ENCODE measurements around the gene FRMD6.

DNA sequence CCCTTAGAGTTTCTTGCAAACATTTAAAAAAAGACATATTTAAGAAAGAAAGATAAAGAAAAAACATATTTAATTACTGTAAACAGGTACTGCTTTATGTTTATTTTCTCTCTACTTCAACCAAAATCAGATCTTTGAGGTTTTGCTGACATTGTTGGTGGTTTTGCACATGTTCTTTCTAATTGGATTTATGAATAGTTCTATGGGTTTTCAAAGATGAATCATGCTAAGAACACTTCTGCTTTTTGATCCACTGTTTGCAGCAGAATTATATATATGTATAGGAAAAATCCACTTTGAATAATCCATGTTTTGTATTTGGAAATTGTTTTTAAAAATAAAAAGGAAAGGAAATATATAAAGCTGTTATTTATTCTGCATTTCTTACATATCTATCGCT is 78.4 kb downstream of the FRMD6 start:
- TF ChIP-seq, protein P1, sequence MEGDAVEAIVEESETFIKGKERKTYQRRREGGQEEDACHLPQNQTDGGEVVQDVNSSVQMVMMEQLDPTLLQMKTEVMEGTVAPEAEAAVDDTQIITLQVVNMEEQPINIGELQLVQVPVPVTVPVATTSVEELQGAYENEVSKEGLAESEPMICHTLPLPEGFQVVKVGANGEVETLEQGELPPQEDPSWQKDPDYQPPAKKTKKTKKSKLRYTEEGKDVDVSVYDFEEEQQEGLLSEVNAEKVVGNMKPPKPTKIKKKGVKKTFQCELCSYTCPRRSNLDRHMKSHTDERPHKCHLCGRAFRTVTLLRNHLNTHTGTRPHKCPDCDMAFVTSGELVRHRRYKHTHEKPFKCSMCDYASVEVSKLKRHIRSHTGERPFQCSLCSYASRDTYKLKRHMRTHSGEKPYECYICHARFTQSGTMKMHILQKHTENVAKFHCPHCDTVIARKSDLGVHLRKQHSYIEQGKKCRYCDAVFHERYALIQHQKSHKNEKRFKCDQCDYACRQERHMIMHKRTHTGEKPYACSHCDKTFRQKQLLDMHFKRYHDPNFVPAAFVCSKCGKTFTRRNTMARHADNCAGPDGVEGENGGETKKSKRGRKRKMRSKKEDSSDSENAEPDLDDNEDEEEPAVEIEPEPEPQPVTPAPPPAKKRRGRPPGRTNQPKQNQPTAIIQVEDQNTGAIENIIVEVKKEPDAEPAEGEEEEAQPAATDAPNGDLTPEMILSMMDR (IDR thresholded peaks at IDR 0.05; ENCODE audit: insufficient read depth, low read length, poor library complexity, severe bottlenecking), result no peak
- TF ChIP-seq EZH2phosphoT487 (conservative IDR thresholded peaks at IDR 0.05; ENCODE audit: low read length), result no peak
